Dedifferentiated amniotic fluid mesenchymal stem cell (primary cell): ENCODE results near the gene LYZL1.
A peak's percentile ranks its signal among the peaks of the same experiment; 100 is the strongest.
"Not testable (repeated sequence)": the region's sequence is repeated elsewhere in the genome, so short reads cannot be mapped to it uniquely, and the experiment has no call there.

ENCODE experiments used
- DNase-seq: peaks from one replicate; pipeline ENCODE4 v3.0.0-alpha.2; 2016; ENCODE audit errors: extremely low spot score

The LYZL1 gene

DNA sequence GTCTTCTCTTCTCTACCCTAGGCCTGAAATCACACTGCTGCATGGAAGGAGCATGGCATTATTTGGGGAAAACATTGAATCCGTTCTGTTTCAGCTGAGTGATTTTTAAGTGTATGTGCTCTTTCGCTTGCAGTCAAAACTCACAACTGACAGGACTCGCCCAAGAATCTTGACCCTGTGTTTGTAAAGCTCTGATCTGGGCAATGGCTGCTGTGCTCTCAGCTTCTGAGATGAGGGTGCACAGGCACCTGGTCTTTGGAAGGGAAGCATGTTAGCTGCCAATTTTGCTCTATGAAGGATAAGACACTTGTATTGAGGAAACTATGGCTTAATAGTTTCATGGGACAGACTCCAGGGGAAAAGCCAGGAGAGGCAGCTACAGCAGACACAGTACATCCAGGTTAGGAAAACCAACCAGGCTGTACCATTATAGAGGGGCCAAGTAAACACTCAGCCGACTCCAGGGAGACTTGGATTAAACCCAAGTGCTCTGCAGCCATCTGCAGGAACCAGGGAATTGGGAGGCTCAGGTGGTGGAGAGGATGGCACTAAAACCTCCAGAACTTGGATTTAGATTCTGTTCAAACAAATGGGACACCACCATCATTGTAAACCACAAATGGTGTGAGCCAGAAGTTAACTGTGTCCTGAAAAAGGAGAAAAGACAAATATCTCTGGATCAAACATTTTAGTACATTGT, 43.3 kb downstream of the LYZL1 start:
- no peak for DNase-seq

DNA sequence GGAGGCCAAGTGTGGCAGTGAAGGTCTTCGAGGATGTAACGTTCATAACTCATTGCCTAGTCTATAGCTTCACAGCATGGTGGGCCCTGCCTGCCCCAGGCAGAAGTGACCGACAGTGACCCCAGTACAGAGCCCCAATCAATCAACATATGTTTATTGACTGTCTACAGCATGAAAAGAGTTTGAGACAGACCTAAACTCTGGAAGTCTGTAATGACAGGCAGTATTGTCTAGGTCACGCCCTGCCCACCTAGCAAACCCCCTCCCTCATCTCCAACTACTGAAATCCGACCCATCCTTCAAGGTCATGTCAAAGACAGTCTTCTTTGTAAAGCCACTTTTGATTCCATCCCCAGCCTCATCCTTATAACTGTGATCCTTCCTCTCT, 43.9 kb downstream of the LYZL1 start:
- no peak for DNase-seq

DNA sequence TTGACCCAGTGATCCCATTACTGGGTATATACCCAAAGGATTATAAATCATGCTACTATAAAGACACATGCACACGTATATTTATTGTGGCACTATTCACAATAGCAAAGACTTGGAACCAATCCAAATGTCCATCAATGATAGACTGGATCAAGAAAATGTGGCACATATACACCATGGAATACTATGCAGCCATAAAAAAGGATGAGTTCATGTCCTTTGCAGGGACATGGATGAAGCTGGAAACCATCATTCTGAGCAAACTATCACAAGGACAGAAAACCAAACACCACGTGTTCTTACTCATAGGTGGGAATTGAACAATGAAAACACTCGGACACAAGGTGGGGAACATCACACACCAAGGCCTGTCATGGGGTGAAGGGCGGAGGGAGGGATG, 48.7 kb downstream of the LYZL1 start:
- not testable (repeated sequence) for DNase-seq

DNA sequence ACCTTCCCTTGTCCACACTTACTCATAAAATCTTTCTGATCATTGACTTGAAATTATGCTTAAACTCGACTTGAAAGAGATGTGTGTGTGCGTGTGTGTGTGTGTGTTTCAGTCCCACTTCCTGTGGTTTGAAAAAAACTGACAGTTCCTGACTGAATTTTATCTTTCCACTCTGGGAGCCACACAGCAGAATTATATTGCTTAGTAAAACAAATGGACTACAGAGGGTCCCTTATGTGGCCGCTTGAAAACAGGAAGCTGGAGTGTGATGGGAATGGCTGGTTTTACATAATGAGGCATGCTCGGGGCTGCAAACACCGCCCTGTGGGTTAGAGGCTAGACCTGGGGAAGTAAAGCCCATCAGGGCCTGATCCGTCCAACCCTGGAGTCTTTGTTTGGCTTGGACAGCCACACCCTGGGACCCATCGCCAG, 54.8 kb downstream of the LYZL1 start:
- DNase-seq, result no peak

DNA sequence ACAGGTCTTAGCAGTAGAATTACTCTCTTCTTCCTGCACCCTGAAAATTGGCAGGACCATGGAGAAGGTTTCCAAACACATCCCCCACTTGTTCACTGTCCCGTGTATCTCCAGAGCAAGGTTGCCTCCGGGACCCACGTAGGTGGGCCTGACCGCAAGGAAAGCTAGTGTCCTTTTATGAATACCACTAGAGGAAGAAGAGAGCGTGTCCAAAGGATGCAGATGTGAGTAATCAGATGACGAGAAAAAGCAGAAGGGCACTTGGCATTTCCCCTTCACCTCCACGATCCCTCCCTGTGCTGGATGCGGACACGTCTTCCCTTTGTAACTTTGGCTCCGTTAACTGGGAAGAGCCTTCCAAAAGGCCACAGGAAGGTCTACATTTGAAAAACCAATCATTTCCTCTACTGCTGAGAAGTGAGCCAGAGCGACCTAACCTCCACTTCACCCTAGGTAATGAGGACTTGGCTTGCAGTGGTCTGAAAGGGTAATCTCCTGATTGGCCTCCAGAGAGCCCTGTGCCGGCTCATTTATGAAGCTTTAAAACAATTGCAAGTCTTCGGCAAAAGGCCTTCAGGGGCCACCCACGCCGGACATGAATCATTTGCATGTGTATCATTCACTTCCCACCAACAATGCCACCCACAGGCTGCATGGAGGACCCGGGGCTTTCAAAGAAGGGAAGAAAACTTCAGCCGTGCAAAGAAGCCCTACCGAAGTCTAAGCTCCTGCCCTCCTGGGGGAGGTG, 55.4 kb downstream of the LYZL1 start:
- DNase-seq, result peak; percentile 38

DNA sequence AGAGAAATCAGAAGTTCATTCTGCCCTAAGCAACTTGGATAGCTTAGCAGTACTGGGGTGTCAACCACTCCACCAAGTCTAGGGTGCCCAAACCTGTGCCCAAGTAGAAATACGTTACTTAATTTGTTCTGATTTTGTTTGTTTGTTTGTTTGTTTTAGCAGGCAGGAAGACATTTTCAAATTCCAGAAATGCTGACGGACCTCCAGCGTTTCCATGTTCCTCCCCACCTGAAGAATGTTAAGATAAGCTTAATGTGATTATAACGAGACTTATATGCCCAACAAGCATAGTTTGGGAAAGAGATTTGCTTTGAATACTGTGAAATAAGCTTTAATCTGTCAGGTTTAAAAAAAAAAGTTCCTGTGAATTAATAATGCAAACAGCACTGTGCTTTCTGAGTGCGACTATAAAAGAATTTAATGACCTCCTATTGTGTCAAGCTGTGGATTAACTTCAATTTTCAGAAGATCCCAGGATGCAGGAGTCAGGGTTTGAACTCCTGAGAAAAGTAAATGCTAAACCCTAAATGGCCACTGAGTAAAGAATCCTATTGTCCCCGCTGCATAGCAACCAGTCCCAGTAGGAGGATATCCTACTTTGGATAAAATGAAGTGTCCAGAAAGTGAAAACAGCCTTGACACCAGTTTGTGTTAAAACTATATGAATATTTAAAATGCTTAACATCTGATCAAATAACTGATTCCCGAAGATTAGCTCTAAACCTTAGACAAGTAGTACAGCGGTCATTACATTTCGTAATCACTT, 56.5 kb downstream of the LYZL1 start:
- DNase-seq, result no peak

DNA sequence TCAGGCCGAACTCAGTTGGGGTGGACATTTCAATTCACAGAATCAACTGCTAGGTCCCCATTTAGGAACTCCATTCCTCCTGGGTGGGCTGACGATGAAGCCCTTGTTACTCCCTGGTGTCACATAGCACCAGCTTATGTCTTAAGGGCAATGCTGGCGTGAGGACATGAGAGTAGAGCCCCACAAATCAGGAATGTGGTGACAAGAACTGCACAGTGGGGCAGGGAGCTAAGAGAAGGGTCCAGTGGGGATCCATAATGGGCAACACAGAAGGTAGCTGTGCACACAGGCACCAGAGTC, 57.0 kb downstream of the LYZL1 start:
- no peak for DNase-seq

DNA sequence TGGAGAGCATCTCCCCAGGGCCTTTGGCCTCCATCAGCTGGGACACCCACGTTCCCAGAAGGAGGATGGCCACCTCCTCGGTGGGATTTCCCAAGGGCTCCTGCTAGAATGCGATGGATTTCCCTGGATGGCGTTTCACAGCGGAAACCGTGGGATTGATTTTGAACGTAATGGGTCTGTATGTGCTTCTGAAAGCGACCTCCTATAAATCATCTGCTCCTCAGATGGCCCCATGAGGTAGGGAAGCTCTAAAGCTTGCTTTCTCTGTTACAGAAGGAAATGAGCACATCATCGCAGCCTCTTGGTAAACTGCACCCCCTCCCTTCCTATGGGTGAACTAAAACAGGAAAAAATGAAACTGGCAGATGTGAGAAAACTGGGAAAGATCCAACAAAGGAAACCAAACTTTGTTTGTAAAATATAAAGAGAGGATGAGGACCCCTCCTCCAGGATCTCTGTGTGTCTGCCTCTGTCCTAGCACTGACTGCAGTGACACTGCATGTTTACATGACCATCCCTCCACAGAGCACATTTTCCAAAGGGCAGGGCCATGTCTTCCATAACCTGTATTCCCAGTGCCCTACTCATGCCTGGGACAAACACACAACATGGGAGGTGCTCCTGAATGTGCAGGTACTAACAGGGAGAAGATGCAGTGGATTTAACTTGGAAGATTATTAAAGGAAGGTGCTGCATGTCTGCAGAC, 57.6 kb downstream of the LYZL1 start:
- no peak for DNase-seq

DNA sequence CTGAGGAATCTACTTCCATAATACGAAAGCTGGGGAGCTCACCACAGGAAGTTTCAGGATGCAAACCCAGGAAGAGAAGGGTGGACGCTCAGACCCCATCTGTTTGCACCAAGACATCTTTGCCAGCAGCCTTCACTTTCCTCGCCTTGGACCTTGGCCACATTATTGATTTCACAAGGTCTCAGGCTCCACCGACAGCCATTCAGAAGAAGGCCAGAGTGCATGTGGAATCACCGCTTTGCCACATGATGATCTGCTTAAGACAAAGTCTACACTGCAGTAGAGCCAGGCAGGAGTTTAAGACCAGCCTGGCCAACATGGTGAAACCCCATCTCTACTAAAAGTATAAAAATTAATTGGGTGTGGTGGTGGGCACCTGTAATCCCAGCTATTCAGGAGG, 60.0 kb downstream of the LYZL1 start:
- no peak for DNase-seq

DNA sequence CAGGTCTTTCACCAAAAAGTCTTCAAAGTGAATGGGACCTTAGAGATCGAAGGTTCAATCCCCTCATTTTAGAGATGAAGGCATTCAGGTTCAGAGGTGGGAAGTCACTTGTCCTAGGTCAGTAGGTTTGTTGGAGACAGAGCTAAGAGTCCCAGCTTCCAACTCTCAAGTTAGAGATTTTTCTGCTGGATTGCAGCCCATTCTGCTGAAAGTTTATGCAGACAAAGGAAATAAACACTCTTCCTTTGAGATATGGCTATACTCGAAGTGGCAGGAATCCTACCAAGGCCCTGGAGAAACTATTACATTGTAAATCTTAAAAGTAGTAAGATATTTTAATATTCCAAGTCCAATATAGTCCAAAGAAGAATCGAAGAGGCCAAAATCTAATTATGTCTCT, 64.4 kb downstream of the LYZL1 start:
- no peak for DNase-seq

DNA sequence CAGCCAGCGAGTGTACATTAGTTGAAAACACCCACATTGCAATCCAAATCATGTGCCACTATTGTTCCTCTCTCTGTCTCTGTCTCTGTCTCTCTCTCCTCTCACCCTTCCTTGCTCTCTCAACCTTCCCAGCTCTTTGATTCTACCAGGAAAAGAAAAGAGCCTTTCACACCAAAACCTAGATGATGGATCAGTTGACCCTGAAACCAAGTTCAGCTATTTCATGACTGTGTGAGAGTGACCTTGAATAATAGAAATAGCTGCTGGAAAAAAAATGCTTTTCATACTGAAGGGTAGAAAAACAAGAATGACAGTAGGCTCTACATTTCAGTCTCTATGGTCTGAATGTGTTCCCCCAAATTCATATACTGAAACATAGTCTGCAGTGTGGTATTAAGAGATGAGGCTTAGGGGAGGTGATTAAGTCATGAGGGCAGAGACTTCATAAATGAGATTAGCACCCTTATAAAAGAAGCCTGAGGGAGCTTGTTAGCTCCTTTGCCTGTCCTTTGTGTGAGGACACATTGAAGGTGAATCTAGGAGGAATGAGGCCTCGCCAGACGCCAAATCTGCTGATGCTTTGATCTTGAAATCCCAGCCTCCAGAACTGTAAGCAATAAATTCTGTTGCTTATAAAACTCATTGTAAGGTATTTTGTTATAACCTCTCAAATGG, 65.2 kb downstream of the LYZL1 start:
- no peak for DNase-seq

DNA sequence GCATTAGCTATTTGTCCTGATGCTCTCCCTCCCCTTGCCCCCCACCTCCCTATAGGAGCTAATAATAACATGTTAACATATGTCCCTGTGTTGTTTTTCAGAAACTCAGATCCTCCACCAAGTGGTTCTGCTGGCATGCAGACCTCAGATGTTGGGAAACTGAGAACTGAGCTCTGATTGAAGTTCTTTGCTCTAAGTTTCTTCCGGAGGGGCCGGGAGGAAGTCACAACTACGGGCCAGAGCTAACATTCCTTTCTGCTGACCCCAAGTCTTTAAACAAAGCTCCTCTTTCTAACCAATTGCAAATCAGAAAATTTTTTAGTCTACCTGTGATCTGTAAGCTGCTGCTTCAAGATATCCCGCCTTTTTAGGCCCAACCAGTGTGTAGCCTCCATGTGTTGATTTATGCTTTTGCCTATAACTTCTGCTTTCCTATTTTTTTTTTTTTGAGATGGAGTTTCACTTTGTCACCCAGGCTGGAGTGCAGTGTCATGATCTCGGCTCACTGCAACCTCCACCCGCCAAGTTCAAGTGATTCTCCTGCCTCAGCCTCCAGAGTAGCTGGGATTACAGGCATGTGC, 66.6 kb downstream of the LYZL1 start:
- DNase-seq, result no peak

DNA sequence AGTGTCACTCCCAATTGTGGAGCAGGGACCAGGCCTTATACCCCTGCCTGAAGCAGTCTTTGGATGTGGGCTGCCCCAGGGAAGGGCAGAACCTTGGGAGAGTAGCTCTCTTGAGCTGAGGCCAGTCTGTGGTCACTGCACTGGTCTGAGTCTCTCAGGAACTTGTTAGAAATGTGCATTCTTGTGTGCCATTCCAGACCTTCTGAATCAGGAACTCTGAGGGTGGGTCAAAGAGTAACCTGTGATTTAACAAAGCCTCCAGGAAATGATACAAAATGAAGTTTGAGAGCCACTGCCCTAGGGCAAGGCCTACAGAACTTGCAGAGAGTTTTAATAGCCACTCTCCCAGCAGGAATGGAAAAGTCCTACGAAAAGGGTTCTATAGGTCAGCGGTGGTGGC, 68.1 kb downstream of the LYZL1 start:
- DNase-seq, result no peak

DNA sequence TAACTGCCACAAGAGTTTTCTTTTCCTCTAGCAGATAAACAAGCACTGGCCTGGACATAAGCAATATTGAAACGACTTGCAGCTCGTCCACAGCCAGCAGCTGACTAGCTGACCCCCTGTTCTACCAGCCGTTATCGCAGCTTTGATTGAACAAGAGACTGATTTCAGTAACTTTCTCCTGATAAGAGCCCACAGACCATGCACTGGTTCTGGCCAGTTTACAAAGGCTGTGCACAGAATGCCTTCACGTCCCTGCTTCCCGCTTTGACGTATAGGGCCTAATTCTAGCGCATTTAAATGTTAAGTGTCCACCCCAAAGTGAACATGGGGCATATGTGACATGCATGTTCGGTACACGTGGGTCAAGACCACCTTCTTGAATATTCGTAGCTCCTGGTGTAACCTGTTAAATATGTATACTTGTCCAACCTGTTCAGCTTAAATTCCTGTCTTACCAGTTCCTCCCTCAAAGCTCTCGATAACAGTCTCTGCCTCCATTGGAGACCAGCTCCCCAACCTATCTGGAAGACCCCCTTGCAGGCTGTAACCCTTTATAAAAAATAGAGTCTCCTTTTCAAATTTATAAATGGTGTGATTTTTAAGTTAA, 69.2 kb downstream of the LYZL1 start:
- DNase-seq, result no peak

DNA sequence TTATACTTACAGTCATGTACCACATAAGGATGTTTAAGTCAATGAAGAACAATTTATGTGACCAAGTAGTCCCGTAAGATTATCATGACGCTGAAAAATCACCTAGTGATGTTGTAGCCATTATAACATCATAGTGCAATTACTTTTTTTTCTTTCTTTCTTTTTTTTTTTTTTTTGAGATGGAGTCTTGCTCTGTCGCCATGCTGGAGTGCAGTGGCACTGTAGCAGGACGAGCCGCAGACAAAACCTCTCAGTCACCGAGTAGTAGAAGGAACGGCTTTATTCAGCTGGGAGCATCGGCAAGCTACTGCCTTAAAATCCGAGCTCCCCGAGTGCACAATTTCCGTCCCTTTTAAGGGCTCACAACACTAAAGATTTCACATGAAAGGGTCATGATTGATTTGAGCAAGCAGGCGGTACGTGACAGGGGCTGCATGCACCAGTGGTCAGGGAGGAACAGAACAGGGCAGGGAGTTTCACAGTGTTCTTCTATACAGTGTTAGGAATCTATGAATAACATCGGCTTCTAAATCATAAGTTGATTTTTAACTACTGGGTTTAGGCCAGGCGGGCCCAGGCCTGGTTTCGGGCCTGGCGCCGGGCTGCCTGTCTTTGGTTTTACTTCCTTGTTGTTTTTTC, 71.5 kb downstream of the LYZL1 start:
- not testable (repeated sequence) for DNase-seq
